Measurements from ENCODE around the gene FAN1. TPM values are rescaled to one million over a fixed set of nuclear protein-coding genes. Genes with fewer than 3 reads are reported as not detected.

FAN1 gene
- total and polyA plus RNA-seq, 4 donors: 4.3 to 15.9 (median 9.5) TPM

- ATAC-seq (ENCODE audit: low FRiP score) (no peak), DNase-seq (no peak)
- H3K4me1 ChIP-seq (ENCODE audit: control insufficient read depth in 1 of 2, insufficient read depth in 2 of 2, low read length in 2 of 2): no peaks in the 10 kb centered on the region
- H3K4me3 ChIP-seq (ENCODE audit: low read length in 2 of 2): no peak overlapping the region
- peaks cover 2 to 3% of the 10 kb centered on the region in 2 donors for H3K36me3 ChIP-seq (ENCODE audit: control insufficient read depth in 1 of 2, insufficient read depth in 2 of 2, low read length in 1 of 2)
- intact Hi-C loops (cut with DNase I): no loop called here
- H3K27me3 ChIP-seq (ENCODE audit: control insufficient read depth in 1 of 2, insufficient read depth in 2 of 2, low read length in 1 of 2): no peaks in the 10 kb centered on the region
- no peak overlapping the region for H3K27ac ChIP-seq (ENCODE audit: low read depth in 1 of 2, low read length in 2 of 2)
- H3K9me3 ChIP-seq (ENCODE audit: control insufficient read depth, low read length): no peaks in the 10 kb centered on the region
Measured at GRCh38 chr15:30933293-30933692, 29.6 kb downstream of the FAN1 start.

- Histone ChIP-seq H3K27me3 (ENCODE audit: control insufficient read depth in 1 of 2, insufficient read depth in 2 of 2, low read length in 1 of 2) (no peaks in the 10 kb centered on the region), H3K4me1 (ENCODE audit: control insufficient read depth in 1 of 2, insufficient read depth in 2 of 2, low read length in 2 of 2) (no peaks in the 10 kb centered on the region), H3K36me3 (ENCODE audit: control insufficient read depth in 1 of 2, insufficient read depth in 2 of 2, low read length in 1 of 2) (peaks cover 0 to 6% of the 10 kb centered on the region in 2 donors), H3K27ac (ENCODE audit: low read depth in 1 of 2, low read length in 2 of 2) (no peak overlapping the region), H3K9me3 (ENCODE audit: control insufficient read depth, low read length) (no peaks in the 10 kb centered on the region), H3K4me3 (ENCODE audit: low read length in 2 of 2) (no peak overlapping the region)
- WGBS, 2 donors: 88 to 90% methylated on average over 7 of the region's 7 CpGs
- no peak for DNase-seq
- ATAC-seq (ENCODE audit: low FRiP score): no peak
- intact Hi-C loops (cut with DNase I): no loop called here
Measured at GRCh38 chr15:30939161-30939560, 35.4 kb downstream of the FAN1 start.

- Histone ChIP-seq H3K27me3 (ENCODE audit: control insufficient read depth in 1 of 2, insufficient read depth in 2 of 2, low read length in 1 of 2) (no peaks in the 10 kb centered on the region), H3K9me3 (ENCODE audit: control insufficient read depth, low read length) (no peaks in the 10 kb centered on the region), H3K4me1 (ENCODE audit: control insufficient read depth in 1 of 2, insufficient read depth in 2 of 2, low read length in 2 of 2) (no peaks in the 10 kb centered on the region), H3K27ac (ENCODE audit: low read depth in 1 of 2, low read length in 2 of 2) (no peak overlapping the region), H3K4me3 (ENCODE audit: low read length in 2 of 2) (no peak overlapping the region), H3K36me3 (ENCODE audit: control insufficient read depth in 1 of 2, insufficient read depth in 2 of 2, low read length in 1 of 2) (peaks cover 0 to 6% of the 10 kb centered on the region in 2 donors)
- intact Hi-C loops (cut with DNase I): no loop called here
- 74 to 77% methylated on average over 4 of the region's 4 CpGs for WGBS, 2 donors
- no peak for ATAC-seq (ENCODE audit: low FRiP score)
- DNase-seq: no peak
Measured at GRCh38 chr15:30940359-30940758, 36.6 kb downstream of the FAN1 start.

GRCh38 chr15:30941520-30941919, 37.8 kb downstream of the FAN1 start:
- ATAC-seq (ENCODE audit: low FRiP score) (no peak), DNase-seq (no peak)
- WGBS, 2 donors: 88% methylated on average over 15 of the region's 15 CpGs
- Histone ChIP-seq H3K4me1 (ENCODE audit: control insufficient read depth in 1 of 2, insufficient read depth in 2 of 2, low read length in 2 of 2) (no peaks in the 10 kb centered on the region), H3K27ac (ENCODE audit: low read depth in 1 of 2, low read length in 2 of 2) (no peak overlapping the region), H3K27me3 (ENCODE audit: control insufficient read depth in 1 of 2, insufficient read depth in 2 of 2, low read length in 1 of 2) (no peaks in the 10 kb centered on the region), H3K4me3 (ENCODE audit: low read length in 2 of 2) (no peak overlapping the region), H3K9me3 (ENCODE audit: control insufficient read depth, low read length) (no peaks in the 10 kb centered on the region), H3K36me3 (ENCODE audit: control insufficient read depth in 1 of 2, insufficient read depth in 2 of 2, low read length in 1 of 2) (peaks cover 0 to 8% of the 10 kb centered on the region in 2 donors)
- intact Hi-C loops (cut with DNase I): no loop called here

- Histone ChIP-seq H3K4me1 (ENCODE audit: control insufficient read depth in 1 of 2, insufficient read depth in 2 of 2, low read length in 2 of 2) (no peaks in the 10 kb centered on the region), H3K27me3 (ENCODE audit: control insufficient read depth in 1 of 2, insufficient read depth in 2 of 2, low read length in 1 of 2) (no peaks in the 10 kb centered on the region), H3K4me3 (ENCODE audit: low read length in 2 of 2) (no peak overlapping the region), H3K9me3 (ENCODE audit: control insufficient read depth, low read length) (no peaks in the 10 kb centered on the region), H3K36me3 (ENCODE audit: control insufficient read depth in 1 of 2, insufficient read depth in 2 of 2, low read length in 1 of 2) (peaks cover 6 to 12% of the 10 kb centered on the region in 2 donors), H3K27ac (ENCODE audit: low read depth in 1 of 2, low read length in 2 of 2) (no peak overlapping the region)
- ATAC-seq (ENCODE audit: low FRiP score) (no peak), DNase-seq (no peak)
- 75 to 76% methylated on average over 8 of the region's 8 CpGs for WGBS, 2 donors
- intact Hi-C loops (cut with DNase I): no loop called here
Measured at GRCh38 chr15:30943654-30944335, 40.1 kb downstream of the FAN1 start.

- Histone ChIP-seq H3K36me3 (ENCODE audit: control insufficient read depth in 1 of 2, insufficient read depth in 2 of 2, low read length in 1 of 2) (peaks cover 8 to 13% of the 10 kb centered on the region in 2 donors), H3K4me1 (ENCODE audit: control insufficient read depth in 1 of 2, insufficient read depth in 2 of 2, low read length in 2 of 2) (no peaks in the 10 kb centered on the region), H3K27me3 (ENCODE audit: control insufficient read depth in 1 of 2, insufficient read depth in 2 of 2, low read length in 1 of 2) (no peaks in the 10 kb centered on the region), H3K4me3 (ENCODE audit: low read length in 2 of 2) (no peak overlapping the region), H3K9me3 (ENCODE audit: control insufficient read depth, low read length) (no peaks in the 10 kb centered on the region), H3K27ac (ENCODE audit: low read depth in 1 of 2, low read length in 2 of 2) (no peak overlapping the region)
- intact Hi-C loops (cut with DNase I): no loop called here
- DNase-seq: no peak
- 92 to 94% methylated on average over 7 of the region's 7 CpGs for WGBS, 2 donors
- ATAC-seq (ENCODE audit: low FRiP score): no peak
Measured at GRCh38 chr15:30953183-30953582, 49.5 kb downstream of the FAN1 start.

GRCh38 chr15:30953731-30954378, 50.1 kb downstream of the FAN1 start:
- ATAC-seq (ENCODE audit: low FRiP score) (no peak), DNase-seq (no peak)
- H3K27me3 ChIP-seq (ENCODE audit: control insufficient read depth in 1 of 2, insufficient read depth in 2 of 2, low read length in 1 of 2): no peaks in the 10 kb centered on the region
- peaks cover 11 to 13% of the 10 kb centered on the region in 2 donors for H3K36me3 ChIP-seq (ENCODE audit: control insufficient read depth in 1 of 2, insufficient read depth in 2 of 2, low read length in 1 of 2)
- H3K4me3 ChIP-seq (ENCODE audit: low read length in 2 of 2): no peak overlapping the region
- H3K27ac ChIP-seq (ENCODE audit: low read depth in 1 of 2, low read length in 2 of 2): no peak overlapping the region
- 79 to 80% methylated on average over 7 of the region's 7 CpGs for WGBS, 2 donors
- no peaks in the 10 kb centered on the region for H3K9me3 ChIP-seq (ENCODE audit: control insufficient read depth, low read length)
- intact Hi-C loops (cut with DNase I): no loop called here
- H3K4me1 ChIP-seq (ENCODE audit: control insufficient read depth in 1 of 2, insufficient read depth in 2 of 2, low read length in 2 of 2): no peaks in the 10 kb centered on the region

GRCh38 chr15:30954674-30955073, 51.0 kb downstream of the FAN1 start:
- H3K27ac ChIP-seq (ENCODE audit: low read depth in 1 of 2, low read length in 2 of 2): no peak overlapping the region
- H3K27me3 ChIP-seq (ENCODE audit: control insufficient read depth in 1 of 2, insufficient read depth in 2 of 2, low read length in 1 of 2): no peaks in the 10 kb centered on the region
- H3K9me3 ChIP-seq (ENCODE audit: control insufficient read depth, low read length): no peaks in the 10 kb centered on the region
- intact Hi-C loops (cut with DNase I): no loop called here
- H3K4me3 ChIP-seq (ENCODE audit: low read length in 2 of 2): no peak overlapping the region
- no peak for ATAC-seq (ENCODE audit: low FRiP score)
- peaks cover 11 to 13% of the 10 kb centered on the region in 2 donors for H3K36me3 ChIP-seq (ENCODE audit: control insufficient read depth in 1 of 2, insufficient read depth in 2 of 2, low read length in 1 of 2)
- DNase-seq: no peak
- no peaks in the 10 kb centered on the region for H3K4me1 ChIP-seq (ENCODE audit: control insufficient read depth in 1 of 2, insufficient read depth in 2 of 2, low read length in 2 of 2)
- WGBS, 2 donors: 80 to 92% methylated on average over 1 of the region's 1 CpG

Data from aorta (tissue), 5 donors.